K562 (cell line): ENCODE measurements around the gene AANAT. TPM values are rescaled to one million over a fixed set of nuclear protein-coding genes. Genes with fewer than 3 reads are reported as not detected.

Experiments
- ATAC-seq: fragments of 200-7000 bp; cut with Tn5 transposase; 3 replicates; pipeline ENCODE4 v1.9.1; 2020; ENCODE audit warnings: moderate library complexity
- BruUV-seq: library from RNA; stranded (reverse); fragments of 400-500 nt; replicated peaks from 2 replicates; lab custom pipeline; 2021; lab: Mats Ljungman, UMichigan
- CTCF ChIA-PET: fragments of 300-600 bp; formaldehyde crosslinking; extraction: SDS; loops from one replicate; lab custom pipeline; 2021; ENCODE audit warnings: low intra/inter-chr PET ratio; lab: Yijun Ruan, JAX
- POLR2A ChIA-PET: fragments of 300-600, 350-650 bp; sonication (Branson Sonifier 250); formaldehyde crosslinking; extraction: SDS; loops from one replicate; lab custom pipeline; 2021; ENCODE audit warnings: antibody characterized with exemption, inconsistent platforms; lab: Yijun Ruan, JAX
- DNase-seq, 4 experiments: peaks; one replicate each; pipeline versions ENCODE4 v3.0.0 to v3.0.0-alpha.2; 2011 to 2018; ENCODE audit warnings: low spot score in 3 of 4, mixed read lengths in 3 of 4; ENCODE audit errors: extremely low read depth in 1 of 4
- FAIRE-seq: peaks from 2 replicates; lab custom pipeline; 2011; peaks lifted over from hg19 to GRCh38; lab: Jason Lieb, UNC
- H2AFZ ChIP-seq: 2 replicates; pipeline ENCODE4 v1.6.0; 2011; ENCODE audit warnings: low read depth, low read length, control low read depth, inconsistent platforms
- H3K27ac ChIP-seq: fragments of 200-600 bp; 3 replicates; pipeline ENCODE4 v1.8.0; 2011; ENCODE audit warnings: low read depth, mild to moderate bottlenecking, control low read depth, inconsistent platforms, low read length, moderate library complexity, mixed read lengths; ENCODE audit errors: extremely low read depth
- H3K27me3 ChIP-seq, 2 experiments: fragments of 300-600 bp in 1 of 2; 2 replicates in 1 of 2; 3 replicates in 1 of 2; pipeline versions ENCODE4 v1.6.0 to v1.8.0; 2011; ENCODE audit warnings: inconsistent platforms in 2 of 2, low read length in 2 of 2, mild to moderate bottlenecking in 1 of 2, mixed read lengths in 1 of 2, moderate library complexity in 1 of 2; ENCODE audit not compliant: control insufficient read depth in 2 of 2, insufficient read depth in 2 of 2
- H3K36me3 ChIP-seq: fragments of 300-600 bp; 3 replicates; pipeline ENCODE4 v1.8.0; 2011; ENCODE audit warnings: mild to moderate bottlenecking, low read length, inconsistent platforms; ENCODE audit not compliant: control insufficient read depth, insufficient read depth
- H3K4me1 ChIP-seq, 2 experiments: fragments of 200-600 bp in 1 of 2; replicated peaks in 1 of 2; 2 replicates in 1 of 2; 3 replicates in 1 of 2; pipeline versions ENCODE4 v1.5.1 to v1.8.0; 2011; ENCODE audit warnings: inconsistent platforms in 2 of 2, low read length in 2 of 2, mild to moderate bottlenecking in 1 of 2, mixed read lengths in 1 of 2, moderate library complexity in 1 of 2; ENCODE audit not compliant: control insufficient read depth in 2 of 2, insufficient read depth in 2 of 2
- H3K4me2 ChIP-seq: 2 replicates; pipeline ENCODE4 v1.6.1; 2011; ENCODE audit warnings: low read length, control low read depth, inconsistent platforms, mixed read lengths; ENCODE audit not compliant: insufficient read depth
- H3K4me3 ChIP-seq: fragments of 200-600 bp; sonication (generic), shearing (Covaris generic); 2 replicates; pipeline ENCODE4 v1.5.1; 2016; ENCODE audit warnings: control low read depth, inconsistent platforms
- H3K79me2 ChIP-seq: fragments of 200-600 bp; 3 replicates; pipeline ENCODE4 v1.8.0; 2011; ENCODE audit warnings: low read length, inconsistent platforms; ENCODE audit not compliant: control insufficient read depth, insufficient read depth
- H3K9ac ChIP-seq, 2 experiments: 2 replicates each; pipeline versions ENCODE4 v1.6.0 to v1.6.1; 2011; ENCODE audit warnings: low read depth in 2 of 2, low read length in 2 of 2, control low read depth in 1 of 2, inconsistent platforms in 1 of 2, mild to moderate bottlenecking in 1 of 2, mixed read lengths in 1 of 2; ENCODE audit not compliant: insufficient read depth in 1 of 2
- H3K9me1 ChIP-seq: one replicate; pipeline ENCODE4 v1.6.0; 2011; ENCODE audit warnings: inconsistent platforms, mild to moderate bottlenecking, low read length, moderate library complexity; ENCODE audit not compliant: control insufficient read depth, insufficient read depth
- H3K9me3 ChIP-seq: replicated peaks from 2 replicates; pipeline ENCODE4 v1.5.1; 2011; ENCODE audit warnings: low read depth, low read length, inconsistent platforms; ENCODE audit not compliant: control insufficient read depth, insufficient read depth
- H4K20me1 ChIP-seq: replicated peaks from 2 replicates; pipeline ENCODE4 v1.6.1; 2011; ENCODE audit warnings: low read length, inconsistent platforms, mixed read lengths; ENCODE audit not compliant: control insufficient read depth, insufficient read depth
- BACH1 ChIP-seq: fragments of 200-800 bp; sonication (Bioruptor generic); IDR thresholded peaks from 2 replicates; pipeline ENCODE4 v1.6.1; 2016; ENCODE audit warnings: missing genetic modification characterization, missing compliant biosample characterization
- CHD2 ChIP-seq: IDR thresholded peaks from 2 replicates; pipeline ENCODE4 v1.6.1; 2011; ENCODE audit warnings: low read depth, low read length
- ELF2 ChIP-seq: fragments of 250-450 bp; sonication (Bioruptor Pico); IDR thresholded peaks from 2 replicates; pipeline ENCODE4 v1.5.0; 2021; ENCODE audit warnings: mild to moderate bottlenecking
- HEY1 ChIP-seq: fragments of 250-450 bp; sonication (Bioruptor Pico); IDR thresholded peaks from 2 replicates; pipeline ENCODE4 v1.5.0; 2020; ENCODE audit warnings: mild to moderate bottlenecking, moderate library complexity, borderline replicate concordance
- HNRNPL ChIP-seq: fragments of 200-400 bp; formaldehyde crosslinking; IDR thresholded peaks from 2 replicates; pipeline ENCODE4 v1.6.1; 2017; ENCODE audit warnings: low read depth, mild to moderate bottlenecking, low read length
- ILK ChIP-seq: fragments of 450-650 bp; IDR thresholded peaks from 2 replicates; pipeline ENCODE4 v1.6.1; 2016; ENCODE audit warnings: missing genetic modification characterization, low read depth, mild to moderate bottlenecking, missing compliant biosample characterization, moderate library complexity, borderline replicate concordance
- KDM2B ChIP-seq: fragments of 250-450 bp; sonication (Bioruptor Pico); IDR thresholded peaks from 2 replicates; pipeline ENCODE4 v1.8.0; 2021; ENCODE audit warnings: mild to moderate bottlenecking, moderate library complexity
- LCOR ChIP-seq: sonication (generic); formaldehyde crosslinking; IDR thresholded peaks from 2 replicates; pipeline ENCODE4 v1.8.0; 2022; ENCODE audit warnings: mild to moderate bottlenecking, missing genetic modification reagents
- MTF1 ChIP-seq: fragments of 250-450 bp; sonication (Bioruptor Pico); IDR thresholded peaks from 2 replicates; pipeline ENCODE4 v1.9.0; 2021; ENCODE audit warnings: moderate library complexity, mild to moderate bottlenecking, inconsistent platforms, borderline replicate concordance
- PTTG1 ChIP-seq: fragments of 450-650 bp; IDR thresholded peaks from 2 replicates; pipeline ENCODE4 v1.6.1; 2016; ENCODE audit warnings: low read depth, mild to moderate bottlenecking, missing genetic modification characterization, missing compliant biosample characterization
- RBM15 ChIP-seq: fragments of 200-400 bp; formaldehyde crosslinking; IDR thresholded peaks from 2 replicates; pipeline ENCODE4 v1.6.1; 2018; ENCODE audit warnings: mild to moderate bottlenecking, low read length, moderate library complexity; ENCODE audit not compliant: insufficient read depth
- RHOXF2B ChIP-seq: fragments of 250-450 bp; sonication (Bioruptor Pico); conservative IDR thresholded peaks from 2 replicates; pipeline ENCODE4 v1.5.1; 2021
- SAFB ChIP-seq: fragments of 200-400 bp; formaldehyde crosslinking; IDR thresholded peaks from 2 replicates; pipeline ENCODE4 v1.6.1; 2017; ENCODE audit warnings: low read depth, low read length, borderline replicate concordance
- SUPT5H ChIP-seq: fragments of 450-650 bp; IDR thresholded peaks from 2 replicates; pipeline ENCODE4 v1.6.1; 2016
- ZNF12 ChIP-seq: sonication (generic); formaldehyde crosslinking; IDR thresholded peaks from 2 replicates; pipeline ENCODE4 v1.4.0; 2020; ENCODE audit warnings: mild to moderate bottlenecking, missing genetic modification reagents
- ZNF699 ChIP-seq: fragments of 250-450 bp; sonication (Bioruptor Pico); IDR thresholded peaks from 2 replicates; pipeline ENCODE4 v1.8.0; 2021; ENCODE audit warnings: mild to moderate bottlenecking, moderate library complexity; ENCODE audit not compliant: insufficient replicate concordance
- ZSCAN32 ChIP-seq: fragments of 450-650 bp; formaldehyde crosslinking; IDR thresholded peaks from 2 replicates; pipeline ENCODE4 v1.4.0; 2020; ENCODE audit warnings: mild to moderate bottlenecking, moderate library complexity
- WGBS: fragments of 100-300 bp; shearing (Covaris generic); methylation state at CpG from one replicate; pipeline ENCODE4 v1.1.6; 2016; ENCODE audit warnings: low coverage, mixed read lengths; ENCODE audit not compliant: insufficient coverage; ENCODE audit errors: missing lambda C conversion rate; 5-methylcytosine and 5-hydroxymethylcytosine counted together
- in situ Hi-C: fragments of 300-500 bp; cut with MboI; formaldehyde crosslinking; loops from 4 replicates; pipeline ENCODE4 v1.15.0; 2018; ENCODE audit warnings: inconsistent platforms, mixed read lengths
- intact Hi-C: fragments of 100-400 bp; cut with micrococcal nuclease; formaldehyde crosslinking; loops from 2 replicates; pipeline ENCODE4 v1.14.2; 2022
- polyA plus RNA-seq, 8 experiments: library from polyadenylated mRNA; depleted of rRNA in 4 of 8; stranded (reverse) in 5 of 8; unstranded in 3 of 8; fragments of >200 nt; fragmentation: Nextera tagmentation in 2 of 8; fragmentation: Illumina TruSeq in 1 of 8; extraction: Ambion mirVana in 2 of 8; extraction: Trizol in 1 of 8; gene quantifications; 2 replicates each; pipeline versions ENCODE4 v1.2.1 to v1.2.3, GENCODE V29; 2011 to 2014; ENCODE audit warnings: inconsistent platforms in 1 of 8, missing spikeins in 1 of 8
- total RNA-seq, 7 experiments: library from RNA; depleted of rRNA in 6 of 7; stranded (reverse); fragments of >200 nt in 6 of 7; fragmentation: Illumina TruSeq in 2 of 7; extraction: Trizol in 2 of 7; gene quantifications; 2 replicates each; pipeline versions ENCODE4 v1.2.1 to v1.2.3, GENCODE V29; 2011 to 2021; ENCODE audit warnings: low replicate concordance in 1 of 7
- TF ChIP-seq, protein P1 (sequence below): IDR thresholded peaks from 2 replicates; pipeline ENCODE4 v1.6.1; 2014; ENCODE audit warnings: antibody characterized with exemption

Gene AANAT
- total and polyA plus RNA-seq, 9 of the 15 experiments (the other 6 are each of a cell fraction or from before 2014, with no cell fraction given) = not detected

DNA sequence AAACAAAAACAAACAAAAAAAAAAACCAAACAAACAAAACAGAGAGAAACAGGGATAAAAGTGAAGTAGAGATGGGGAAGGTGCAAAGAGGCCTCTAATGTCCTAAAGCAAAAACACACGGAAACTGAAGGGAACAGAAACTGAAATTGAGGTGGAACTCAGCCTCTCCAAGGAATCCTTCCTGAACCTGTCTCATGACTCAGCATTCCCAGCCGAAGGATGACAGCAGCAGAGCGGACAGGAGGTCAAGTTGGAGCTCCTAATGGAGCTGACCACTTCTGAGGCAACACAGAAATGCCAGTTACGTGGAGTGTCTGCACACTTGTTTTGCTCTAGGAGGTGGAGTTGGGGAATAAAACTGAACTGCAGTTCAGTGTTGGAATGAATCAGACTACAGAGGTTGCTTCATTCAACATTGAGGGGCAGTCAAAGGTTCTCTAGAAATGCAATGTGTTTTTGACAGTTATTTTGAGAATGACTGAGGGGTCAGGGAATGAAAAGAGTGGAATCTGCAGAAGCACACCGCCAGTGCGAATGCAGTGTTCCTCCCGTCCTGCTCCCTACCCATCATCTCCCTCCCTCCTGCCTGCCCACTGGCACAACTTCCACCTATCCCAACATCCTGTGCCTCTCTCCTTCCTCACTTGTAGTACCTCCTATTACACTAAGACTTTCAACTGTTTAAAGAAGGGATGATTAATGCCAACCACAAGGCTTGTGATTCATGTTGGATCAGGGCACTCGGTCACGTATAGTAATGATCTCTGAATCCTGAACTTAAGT lies 20.8 kb upstream of the AANAT start (continued):
- TF ChIP-seq, protein P1, sequence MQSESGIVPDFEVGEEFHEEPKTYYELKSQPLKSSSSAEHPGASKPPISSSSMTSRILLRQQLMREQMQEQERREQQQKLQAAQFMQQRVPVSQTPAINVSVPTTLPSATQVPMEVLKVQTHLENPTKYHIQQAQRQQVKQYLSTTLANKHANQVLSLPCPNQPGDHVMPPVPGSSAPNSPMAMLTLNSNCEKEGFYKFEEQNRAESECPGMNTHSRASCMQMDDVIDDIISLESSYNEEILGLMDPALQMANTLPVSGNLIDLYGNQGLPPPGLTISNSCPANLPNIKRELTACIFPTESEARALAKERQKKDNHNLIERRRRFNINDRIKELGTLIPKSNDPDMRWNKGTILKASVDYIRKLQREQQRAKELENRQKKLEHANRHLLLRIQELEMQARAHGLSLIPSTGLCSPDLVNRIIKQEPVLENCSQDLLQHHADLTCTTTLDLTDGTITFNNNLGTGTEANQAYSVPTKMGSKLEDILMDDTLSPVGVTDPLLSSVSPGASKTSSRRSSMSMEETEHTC = no peak
- TF ChIP-seq ELF2 (CRISPR knock-in tag) (no peak), MTF1 (CRISPR knock-in tag) (no peak), LCOR (CRISPR knock-in tag) (no peak), SUPT5H (no peak), HEY1 (no peak), CHD2 (no peak), SAFB (no peak)

DNA sequence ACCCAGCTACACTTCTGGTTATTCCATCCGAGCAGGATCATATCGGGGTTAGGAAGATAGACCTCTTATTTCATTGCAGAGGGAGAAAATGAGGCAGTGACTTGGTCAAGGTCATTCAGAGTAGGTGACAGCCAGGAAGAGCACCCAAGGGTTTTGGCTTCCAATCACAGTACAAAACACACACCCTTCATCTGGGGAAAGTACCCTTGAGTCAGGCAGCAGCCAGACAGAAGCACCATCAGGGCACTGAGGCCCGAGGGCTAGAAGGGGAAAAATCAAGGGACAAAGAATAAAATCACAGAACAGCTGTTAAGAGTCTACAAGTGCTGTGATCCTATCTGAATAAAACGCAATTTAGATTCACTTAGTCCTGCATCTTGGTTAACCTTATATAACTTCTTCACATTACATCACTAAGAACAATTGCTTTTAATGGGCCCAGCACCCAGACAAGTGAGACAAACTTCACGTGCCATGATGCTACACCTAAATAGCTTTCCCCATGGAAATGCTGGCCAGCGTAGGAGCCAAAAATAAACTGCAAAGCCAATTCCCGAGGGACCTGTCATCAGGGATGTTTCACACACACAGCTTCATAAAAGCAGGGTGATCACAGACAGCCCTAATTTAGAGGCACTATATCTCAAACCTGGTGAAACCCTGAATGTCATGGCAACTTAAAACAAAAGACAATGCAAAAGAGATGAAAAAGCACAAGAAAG lies 19.3 kb upstream of the AANAT start:
- no peak overlapping the region for H3K9ac ChIP-seq
- DNase-seq (no peak), FAIRE-seq (no peak)

More for the DNA sequence above, 19.3 kb upstream of the AANAT start:
- in situ Hi-C loops (no loop called here), intact Hi-C loops (no loop called here)
- Histone ChIP-seq H3K4me3 (no peak overlapping the region), H3K27me3 (no peaks in the 10 kb centered on the region), H3K9me1 (no peaks in the 10 kb centered on the region), H3K9me3 (no peaks in the 10 kb centered on the region), H3K36me3 (0 out of 3 replicates have a peak, but pooled peaks cover 4% of the 10 kb centered on the region), H3K4me1 (peaks cover 46 to 52% of the 10 kb centered on the region in 2 experiments; a peak in 4 of 5 replicates), H4K20me1 (peaks cover 45% of the 10 kb centered on the region), H3K4me2 (no peak overlapping the region), H3K79me2 (peaks cover 98% of the 10 kb centered on the region), H3K27ac (no peak overlapping the region), H2AFZ (no peak overlapping the region)
- CTCF ChIA-PET = no interaction called here
- TF ChIP-seq ZNF12 (CRISPR knock-in tag) (no peak), ZSCAN32 (no peak), PTTG1 (no peak), RHOXF2B (CRISPR knock-in tag) (no peak), ILK (tag) (no peak), HNRNPL (no peak), ZNF699 (CRISPR knock-in tag) (no peak), RBM15 (no peak), BACH1 (tag) (no peak), KDM2B (CRISPR knock-in tag) (no peak)
- ATAC-seq = no peak
- no TSS peak for BruUV-seq
- WGBS = 62% methylated on average over 7 of the region's 7 CpGs
- POLR2A ChIA-PET = interaction anchor here (1.0 to 1.5 kb wide), 3 partner anchors 10 to 24 kb away, joined by 3 to 6 read pairs (median 6); no protein-coding TSS in a partner anchor
